Prostate gland (tissue), 2 donors: ENCODE measurements around the gene KCNJ5. TPM values are rescaled to one million over a fixed set of nuclear protein-coding genes. Genes with fewer than 3 reads are reported as not detected.

Experiments used
- DNase-seq: peaks from one replicate; pipeline ENCODE4 v3.0.0-alpha.2; 2019; ENCODE audit warnings: low spot score
- H3K27ac ChIP-seq, 2 donors: fragments of 200-600 bp; sonication (generic); 2 replicates each; pipeline ENCODE4 v1.5.1; 2017 to 2019
- H3K27me3 ChIP-seq: fragments of 200-600 bp; sonication (generic); replicated peaks from 2 replicates; pipeline ENCODE4 v1.5.1; 2019; ENCODE audit not compliant: insufficient read depth
- H3K36me3 ChIP-seq, 2 donors: fragments of 200-600 bp; sonication (generic); 1 replicate in 1 of 2; 2 replicates in 1 of 2; pipeline versions ENCODE4 v1.5.1 to v1.8.1; 2017 to 2019
- H3K4me1 ChIP-seq: fragments of 200-600 bp; sonication (generic); replicated peaks from 2 replicates; pipeline ENCODE4 v1.5.1; 2019
- H3K4me3 ChIP-seq, 2 donors: fragments of 200-600 bp; sonication (generic); 2 replicates each; pipeline ENCODE4 v1.5.1; 2017 to 2019
- H3K9me3 ChIP-seq: fragments of 200-600 bp; sonication (generic); 2 replicates; pipeline ENCODE4 v1.5.1; 2017
- POLR2A ChIP-seq: fragments of 450-650 bp; IDR thresholded peaks from one replicate; pipeline ENCODE4 v1.6.1; 2016; ENCODE audit warnings: antibody characterized with exemption, mild to moderate bottlenecking
- POLR2AphosphoS5 ChIP-seq: sonication (generic); formaldehyde crosslinking; IDR thresholded peaks from one replicate; pipeline ENCODE4 v1.6.1; 2017; ENCODE audit warnings: antibody characterized with exemption
- WGBS: methylation state at CpG from one replicate; pipeline ENCODE4 v1.1.5; 2018; 5-methylcytosine and 5-hydroxymethylcytosine counted together
- intact Hi-C: fragments of 100-400 bp; cut with DNase I; formaldehyde crosslinking; loops from one replicate; pipeline ENCODE4 v1.14.2; 2022
- total RNA-seq, 2 donors: library from RNA; depleted of rRNA; stranded (reverse); fragments of >200 nt; gene quantifications; one replicate each; pipeline ENCODE4 v1.1.0, GENCODE V29; 2016
- TF ChIP-seq, protein P1 (sequence below), 4 experiments: fragments of 200-600 bp in 2 of 4; fragments of 450-650 bp in 2 of 4; sonication (generic) in 2 of 4; IDR thresholded peaks; 1 replicate in 3 of 4; 2 replicates in 1 of 4; pipeline ENCODE4 v1.5.1; 2016 to 2019; ENCODE audit warnings: antibody characterized with exemption in 4 of 4, mild to moderate bottlenecking in 2 of 4, moderate library complexity in 2 of 4

KCNJ5 gene
- total RNA-seq, 2 donors from 2014 or later: 3.9 to 4.7 TPM

DNA sequence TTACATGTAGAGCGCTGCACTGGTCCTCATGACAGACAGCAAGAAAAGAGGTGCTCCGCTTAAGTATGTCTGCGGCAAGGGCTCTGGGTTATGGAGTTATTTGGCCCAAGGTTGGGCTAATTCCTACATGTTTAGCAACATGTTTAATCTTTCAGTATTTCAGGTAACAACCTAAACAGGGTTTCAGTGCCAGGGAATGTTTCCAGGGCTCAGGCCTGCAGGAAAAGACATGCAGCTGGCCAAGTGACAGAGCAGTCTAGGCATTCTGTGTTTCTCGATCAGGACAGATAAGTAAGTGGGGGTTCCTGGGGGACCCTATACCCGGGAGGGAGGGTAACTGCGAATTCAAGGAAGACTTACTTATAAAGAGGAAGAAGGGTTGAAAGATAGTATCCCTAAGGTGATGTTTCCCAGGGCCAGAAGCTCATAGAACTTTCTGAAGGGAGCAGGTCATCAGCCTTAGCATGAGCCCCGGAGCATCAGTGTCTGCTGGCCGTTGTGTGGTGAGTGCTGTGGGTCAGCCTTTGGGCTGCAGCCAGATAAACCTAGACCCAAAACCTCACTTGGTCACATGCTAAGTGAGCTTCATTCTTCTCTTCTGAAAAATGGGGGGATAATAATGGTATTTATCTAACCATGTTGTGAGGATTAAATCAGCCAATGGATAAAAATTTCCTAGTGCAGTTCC, 18.4 kb downstream of the KCNJ5 start:
- no peaks in the 10 kb centered on the region for H3K4me1 ChIP-seq
- 41% methylated on average over 8 of the region's 8 CpGs for WGBS
- intact Hi-C loops: no loop called here

DNA sequence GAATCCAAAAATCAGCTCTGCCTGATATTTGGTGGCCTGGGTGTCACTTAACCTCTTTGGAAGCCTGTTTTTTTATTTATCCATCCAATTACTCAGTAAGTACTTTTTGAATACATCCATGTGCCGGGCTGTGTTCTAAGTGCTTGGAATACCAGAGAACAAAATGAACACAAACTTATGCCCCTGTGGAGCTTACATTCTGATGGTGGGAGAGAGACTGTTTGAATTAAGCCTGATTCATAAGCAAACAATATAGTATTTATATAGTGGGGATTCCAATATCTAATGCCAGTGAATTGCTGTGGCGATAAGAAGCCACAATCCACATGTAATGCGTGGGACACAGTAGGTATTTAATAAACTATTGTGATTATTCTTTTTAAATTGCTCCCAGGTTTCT, 19.4 kb downstream of the KCNJ5 start:
- no peaks in the 10 kb centered on the region for H3K36me3 ChIP-seq
- no peak overlapping the region for H3K4me3 ChIP-seq
- intact Hi-C loops: no loop called here
- no peaks in the 10 kb centered on the region for H3K9me3 ChIP-seq
- H3K4me1 ChIP-seq: no peaks in the 10 kb centered on the region
- no peaks in the 10 kb centered on the region for H3K27me3 ChIP-seq
- no peak overlapping the region for H3K27ac ChIP-seq
- WGBS: 84% methylated on average over 3 of the region's 3 CpGs
- TF ChIP-seq, protein P1, sequence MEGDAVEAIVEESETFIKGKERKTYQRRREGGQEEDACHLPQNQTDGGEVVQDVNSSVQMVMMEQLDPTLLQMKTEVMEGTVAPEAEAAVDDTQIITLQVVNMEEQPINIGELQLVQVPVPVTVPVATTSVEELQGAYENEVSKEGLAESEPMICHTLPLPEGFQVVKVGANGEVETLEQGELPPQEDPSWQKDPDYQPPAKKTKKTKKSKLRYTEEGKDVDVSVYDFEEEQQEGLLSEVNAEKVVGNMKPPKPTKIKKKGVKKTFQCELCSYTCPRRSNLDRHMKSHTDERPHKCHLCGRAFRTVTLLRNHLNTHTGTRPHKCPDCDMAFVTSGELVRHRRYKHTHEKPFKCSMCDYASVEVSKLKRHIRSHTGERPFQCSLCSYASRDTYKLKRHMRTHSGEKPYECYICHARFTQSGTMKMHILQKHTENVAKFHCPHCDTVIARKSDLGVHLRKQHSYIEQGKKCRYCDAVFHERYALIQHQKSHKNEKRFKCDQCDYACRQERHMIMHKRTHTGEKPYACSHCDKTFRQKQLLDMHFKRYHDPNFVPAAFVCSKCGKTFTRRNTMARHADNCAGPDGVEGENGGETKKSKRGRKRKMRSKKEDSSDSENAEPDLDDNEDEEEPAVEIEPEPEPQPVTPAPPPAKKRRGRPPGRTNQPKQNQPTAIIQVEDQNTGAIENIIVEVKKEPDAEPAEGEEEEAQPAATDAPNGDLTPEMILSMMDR (IDR thresholded peaks at IDR 0.05): no peak
- TF ChIP-seq POLR2A: no peak
- no peak for TF ChIP-seq POLR2AphosphoS5
- DNase-seq: no peak

More for the DNA sequence above, 18.4 kb downstream of the KCNJ5 start:
- no peaks in the 10 kb centered on the region for H3K36me3 ChIP-seq
- no peak for TF ChIP-seq POLR2A
- peak; percentile 68 for TF ChIP-seq POLR2AphosphoS5
- peak; percentile 71 for DNase-seq
- H3K4me3 ChIP-seq: no peak overlapping the region
- no peaks in the 10 kb centered on the region for H3K27me3 ChIP-seq
- no peak overlapping the region for H3K27ac ChIP-seq
- H3K9me3 ChIP-seq: no peaks in the 10 kb centered on the region

DNA sequence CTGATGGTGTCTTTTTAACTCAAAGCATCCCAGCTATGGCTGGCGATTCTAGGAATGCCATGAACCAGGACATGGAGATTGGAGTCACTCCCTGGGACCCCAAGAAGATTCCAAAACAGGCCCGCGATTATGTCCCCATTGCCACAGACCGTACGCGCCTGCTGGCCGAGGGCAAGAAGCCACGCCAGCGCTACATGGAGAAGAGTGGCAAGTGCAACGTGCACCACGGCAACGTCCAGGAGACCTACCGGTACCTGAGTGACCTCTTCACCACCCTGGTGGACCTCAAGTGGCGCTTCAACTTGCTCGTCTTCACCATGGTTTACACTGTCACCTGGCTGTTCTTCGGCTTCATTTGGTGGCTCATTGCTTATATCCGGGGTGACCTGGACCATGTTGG, 20.1 kb downstream of the KCNJ5 start:
- WGBS: 95% methylated on average over 17 of the region's 17 CpGs
- no peak for TF ChIP-seq POLR2AphosphoS5
- TF ChIP-seq, protein P1 (IDR thresholded peaks at IDR 0.05): no peak
- TF ChIP-seq POLR2A: no peak
- no peak overlapping the region for H3K27ac ChIP-seq
- H3K4me3 ChIP-seq: no peak overlapping the region
- intact Hi-C loops: no loop called here
- no peaks in the 10 kb centered on the region for H3K4me1 ChIP-seq
- no peaks in the 10 kb centered on the region for H3K36me3 ChIP-seq
- no peak for DNase-seq
- H3K9me3 ChIP-seq: no peaks in the 10 kb centered on the region
- H3K27me3 ChIP-seq: no peaks in the 10 kb centered on the region

DNA sequence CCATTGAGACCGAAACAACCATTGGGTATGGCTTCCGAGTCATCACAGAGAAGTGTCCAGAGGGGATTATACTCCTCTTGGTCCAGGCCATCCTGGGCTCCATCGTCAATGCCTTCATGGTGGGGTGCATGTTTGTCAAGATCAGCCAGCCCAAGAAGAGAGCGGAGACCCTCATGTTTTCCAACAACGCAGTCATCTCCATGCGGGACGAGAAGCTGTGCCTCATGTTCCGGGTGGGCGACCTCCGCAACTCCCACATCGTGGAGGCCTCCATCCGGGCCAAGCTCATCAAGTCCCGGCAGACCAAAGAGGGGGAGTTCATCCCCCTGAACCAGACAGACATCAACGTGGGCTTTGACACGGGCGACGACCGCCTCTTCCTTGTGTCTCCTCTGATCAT, 20.5 kb downstream of the KCNJ5 start:
- no peaks in the 10 kb centered on the region for H3K9me3 ChIP-seq
- H3K4me3 ChIP-seq: no peak overlapping the region
- H3K27ac ChIP-seq: no peak overlapping the region
- no peaks in the 10 kb centered on the region for H3K36me3 ChIP-seq
- DNase-seq: no peak
- WGBS: 98% methylated on average over 18 of the region's 18 CpGs
- H3K27me3 ChIP-seq: no peaks in the 10 kb centered on the region
- H3K4me1 ChIP-seq: no peaks in the 10 kb centered on the region
- intact Hi-C loops: no loop called here
- TF ChIP-seq, protein P1 (IDR thresholded peaks at IDR 0.05): no peak
- TF ChIP-seq POLR2AphosphoS5 (no peak), POLR2A (no peak)

DNA sequence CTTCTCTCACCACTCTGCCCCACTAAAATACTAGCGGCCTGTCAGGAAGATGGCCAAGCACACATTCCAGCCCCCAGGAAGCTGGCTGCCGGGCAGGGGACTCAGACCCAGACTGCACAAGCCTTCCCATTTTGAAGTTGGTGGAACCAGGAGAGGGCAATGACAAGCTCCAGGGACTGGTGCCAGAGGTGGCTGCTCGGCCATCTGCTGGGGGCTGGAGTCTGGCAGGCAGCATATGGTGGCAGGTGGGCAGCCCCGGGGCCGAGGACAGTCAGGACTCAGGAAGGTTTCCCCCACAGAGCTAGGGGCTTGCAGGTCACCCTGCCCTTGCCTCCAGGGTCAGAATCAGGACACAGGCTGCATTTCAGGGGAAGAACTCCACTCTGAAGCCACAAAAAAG, 22.6 kb downstream of the KCNJ5 start:
- intact Hi-C loops: no loop called here
- WGBS: 88% methylated on average over 5 of the region's 5 CpGs
- no peak for TF ChIP-seq POLR2AphosphoS5
- TF ChIP-seq POLR2A: no peak
- TF ChIP-seq, protein P1 (IDR thresholded peaks at IDR 0.05): no peak

More for the DNA sequence above, 22.6 kb downstream of the KCNJ5 start:
- Histone ChIP-seq H3K27me3 (no peaks in the 10 kb centered on the region), H3K36me3 (no peaks in the 10 kb centered on the region), H3K4me1 (no peaks in the 10 kb centered on the region), H3K4me3 (no peak overlapping the region), H3K9me3 (no peaks in the 10 kb centered on the region), H3K27ac (no peak overlapping the region)
- no peak for DNase-seq
